Tibial nerve (tissue), 4 donors: Measurements from ENCODE around the gene ZNHIT6. TPM values are rescaled to one million over a fixed set of nuclear protein-coding genes. Genes with fewer than 3 reads are reported as not detected.

ENCODE experiments used
- DNase-seq, 2 donors: peaks; one replicate each; pipeline ENCODE4 v3.0.0-alpha.2; 2019; ENCODE audit warnings: low spot score in 2 of 2
- H3K27ac ChIP-seq, 4 donors: fragments of 200-600 bp; sonication (generic) in 3 of 4; one replicate each; pipeline ENCODE4 v1.5.1; 2017 to 2019; ENCODE audit warnings: mild to moderate bottlenecking in 1 of 4
- H3K27me3 ChIP-seq, 2 donors: fragments of 200-600 bp; sonication (generic) in 1 of 2; one replicate each; pipeline versions ENCODE4 v1.5.1 to v1.6.0; 2017 to 2019
- H3K36me3 ChIP-seq, 3 donors: fragments of 200-600 bp; sonication (generic); one replicate each; pipeline ENCODE4 v1.5.1; 2018 to 2019
- H3K4me1 ChIP-seq, 4 donors: fragments of 200-600 bp; sonication (generic) in 3 of 4; one replicate each; pipeline ENCODE4 v1.5.1; 2017 to 2019
- H3K4me3 ChIP-seq, 4 donors: fragments of 200-600 bp; sonication (generic) in 3 of 4; one replicate each; pipeline ENCODE4 v1.5.1; 2017 to 2019; ENCODE audit warnings: mild to moderate bottlenecking in 1 of 4, moderate library complexity in 1 of 4
- H3K9me3 ChIP-seq, 4 donors: fragments of 200-600 bp; sonication (generic) in 3 of 4; one replicate each; pipeline ENCODE4 v1.5.1; 2017 to 2019
- EP300 ChIP-seq, 2 donors: sonication (generic); formaldehyde crosslinking; IDR thresholded peaks; one replicate each; pipeline ENCODE4 v1.6.1; 2017; ENCODE audit warnings: antibody characterized with exemption in 2 of 2, mild to moderate bottlenecking in 1 of 2
- POLR2A ChIP-seq, 2 donors: fragments of 450-650 bp; IDR thresholded peaks; one replicate each; pipeline ENCODE4 v1.6.1; 2017; ENCODE audit warnings: antibody characterized with exemption in 2 of 2, mild to moderate bottlenecking in 2 of 2, moderate library complexity in 2 of 2
- WGBS, 2 donors: methylation state at CpG; one replicate each; pipeline ENCODE4 v1.1.5; 2018; 5-methylcytosine and 5-hydroxymethylcytosine counted together
- total RNA-seq, 4 donors: library from RNA; depleted of rRNA; stranded (reverse); fragments of >200 nt; gene quantifications; one replicate each; pipeline ENCODE4 v1.1.0, GENCODE V29; 2016
- TF ChIP-seq, protein P1 (sequence below), 5 experiments: fragments of 200-600 bp in 3 of 5; fragments of 450-650 bp in 2 of 5; sonication (generic) in 3 of 5; IDR thresholded peaks; one replicate each; pipeline ENCODE4 v1.5.1; 2016 to 2019; ENCODE audit warnings: antibody characterized with exemption in 5 of 5, mild to moderate bottlenecking in 3 of 5, moderate library complexity in 2 of 5

ZNHIT6 gene
- total RNA-seq, 4 donors from 2014 or later, result 10.4 to 22.1 (median 17.7) TPM

DNA sequence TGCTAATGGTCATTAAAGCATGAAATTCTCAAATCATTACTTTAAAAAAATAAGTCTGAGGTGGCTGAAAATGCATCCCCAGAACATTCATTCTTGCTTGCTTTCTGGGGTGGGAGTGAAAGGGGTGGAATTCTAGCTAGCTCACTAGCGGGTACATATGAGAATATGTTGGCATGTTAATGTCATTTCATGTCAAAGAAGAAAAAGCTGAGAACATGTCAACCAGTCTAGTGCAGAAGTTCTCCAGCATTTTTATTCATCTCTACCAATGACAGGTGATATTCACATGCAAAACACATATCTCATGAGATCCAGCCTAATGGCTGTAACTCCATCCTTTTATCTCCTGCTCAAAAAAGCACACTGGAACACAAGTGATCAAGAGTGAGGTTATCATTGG is 49.1 kb downstream of the ZNHIT6 start:
- DNase-seq, result no peak
- Histone ChIP-seq H3K27ac (no peak overlapping the region), H3K36me3 (peaks cover 0 to 18% (median 0%) of the 10 kb centered on the region in 3 donors), H3K27me3 (no peaks in the 10 kb centered on the region), H3K4me3 (no peak overlapping the region), H3K4me1 (no peaks in the 10 kb centered on the region), H3K9me3 (no peaks in the 10 kb centered on the region)
- 92 to 96% methylated on average over 1 of the region's 1 CpG for WGBS, 2 donors
- no peak for TF ChIP-seq EP300 (IDR thresholded peaks at IDR 0.05)
- TF ChIP-seq POLR2A (IDR thresholded peaks at IDR 0.05), result no peak
- TF ChIP-seq, protein P1, sequence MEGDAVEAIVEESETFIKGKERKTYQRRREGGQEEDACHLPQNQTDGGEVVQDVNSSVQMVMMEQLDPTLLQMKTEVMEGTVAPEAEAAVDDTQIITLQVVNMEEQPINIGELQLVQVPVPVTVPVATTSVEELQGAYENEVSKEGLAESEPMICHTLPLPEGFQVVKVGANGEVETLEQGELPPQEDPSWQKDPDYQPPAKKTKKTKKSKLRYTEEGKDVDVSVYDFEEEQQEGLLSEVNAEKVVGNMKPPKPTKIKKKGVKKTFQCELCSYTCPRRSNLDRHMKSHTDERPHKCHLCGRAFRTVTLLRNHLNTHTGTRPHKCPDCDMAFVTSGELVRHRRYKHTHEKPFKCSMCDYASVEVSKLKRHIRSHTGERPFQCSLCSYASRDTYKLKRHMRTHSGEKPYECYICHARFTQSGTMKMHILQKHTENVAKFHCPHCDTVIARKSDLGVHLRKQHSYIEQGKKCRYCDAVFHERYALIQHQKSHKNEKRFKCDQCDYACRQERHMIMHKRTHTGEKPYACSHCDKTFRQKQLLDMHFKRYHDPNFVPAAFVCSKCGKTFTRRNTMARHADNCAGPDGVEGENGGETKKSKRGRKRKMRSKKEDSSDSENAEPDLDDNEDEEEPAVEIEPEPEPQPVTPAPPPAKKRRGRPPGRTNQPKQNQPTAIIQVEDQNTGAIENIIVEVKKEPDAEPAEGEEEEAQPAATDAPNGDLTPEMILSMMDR (IDR thresholded peaks at IDR 0.05), result no peak

DNA sequence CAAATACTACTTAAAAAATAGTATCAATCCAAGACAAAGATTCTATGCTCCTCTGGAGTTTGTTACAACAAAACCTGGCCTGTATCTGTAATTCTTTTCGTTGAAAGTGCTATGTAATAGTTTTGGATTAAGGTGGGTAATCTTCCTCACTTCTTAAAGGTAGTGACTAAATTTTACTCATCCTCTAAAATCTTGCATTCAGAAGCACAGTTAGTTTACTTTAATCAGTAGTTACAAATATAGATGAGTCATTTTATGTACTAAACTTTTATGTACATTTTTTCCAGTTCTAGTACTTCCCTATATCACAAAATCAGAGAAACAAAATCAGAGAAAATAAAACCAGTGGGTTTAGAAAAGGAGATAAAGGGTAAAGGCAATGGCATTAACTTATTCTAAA is 51.3 kb downstream of the ZNHIT6 start:
- DNase-seq, result no peak
- Histone ChIP-seq H3K36me3 (peaks cover 0 to 36% (median 0%) of the 10 kb centered on the region in 3 donors), H3K4me3 (no peak overlapping the region), H3K9me3 (no peaks in the 10 kb centered on the region), H3K27me3 (no peaks in the 10 kb centered on the region), H3K27ac (no peak overlapping the region), H3K4me1 (no peaks in the 10 kb centered on the region)
- TF ChIP-seq EP300 (IDR thresholded peaks at IDR 0.05) (no peak), POLR2A (IDR thresholded peaks at IDR 0.05) (no peak)
- TF ChIP-seq, protein P1 (IDR thresholded peaks at IDR 0.05), result no peak
- WGBS, 2 donors, result 83 to 92% methylated on average over 1 of the region's 1 CpG

DNA sequence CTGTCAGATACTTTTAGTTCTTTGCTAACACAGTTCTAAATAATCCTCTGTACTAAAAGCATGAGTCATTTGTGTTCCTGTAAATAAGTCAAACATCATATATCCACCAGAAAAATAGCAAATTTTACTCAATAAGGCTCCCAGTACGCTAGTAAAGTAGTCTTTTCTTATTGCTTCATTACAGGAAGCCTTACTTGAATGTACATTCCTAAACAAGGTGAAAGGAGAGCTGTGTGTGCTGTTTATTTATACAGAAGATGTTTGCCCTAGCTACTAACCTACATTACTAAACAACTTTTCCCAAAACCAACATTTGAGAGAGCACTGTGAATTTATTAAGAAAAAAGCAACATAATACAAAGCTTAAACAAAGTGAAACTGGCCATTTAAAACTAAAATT is 52.0 kb downstream of the ZNHIT6 start:
- Histone ChIP-seq H3K27me3 (no peaks in the 10 kb centered on the region), H3K36me3 (peaks cover 0 to 43% (median 0%) of the 10 kb centered on the region in 3 donors), H3K9me3 (no peaks in the 10 kb centered on the region), H3K4me3 (no peak overlapping the region), H3K4me1 (no peaks in the 10 kb centered on the region), H3K27ac (no peak overlapping the region)
- DNase-seq, result no peak
- TF ChIP-seq EP300 (IDR thresholded peaks at IDR 0.05), result no peak
- TF ChIP-seq POLR2A (IDR thresholded peaks at IDR 0.05), result no peak
- TF ChIP-seq, protein P1 (IDR thresholded peaks at IDR 0.05), result no peak
- WGBS, 2 donors, result 68 to 74% methylated on average over 1 of the region's 1 CpG

DNA sequence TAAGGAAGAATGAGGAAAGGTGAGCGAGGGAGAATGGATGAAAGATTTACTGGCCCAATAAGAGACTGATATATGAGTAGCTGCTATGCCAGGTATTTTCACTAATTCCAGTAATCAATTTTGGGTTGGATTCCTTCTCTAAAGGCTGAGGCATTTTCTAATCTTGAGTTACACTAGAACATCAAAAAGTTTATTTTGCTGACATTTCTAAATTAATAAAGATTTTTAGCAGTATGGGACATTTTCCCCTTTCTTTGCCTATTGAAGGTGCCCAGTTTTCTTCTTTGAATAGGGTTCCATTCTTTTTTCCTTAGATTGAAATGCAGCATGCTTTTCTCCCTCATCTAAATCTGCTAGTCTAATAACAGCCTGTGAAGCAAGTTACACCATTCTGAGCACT is 52.9 kb downstream of the ZNHIT6 start:
- no peak overlapping the region for H3K27ac ChIP-seq
- no peaks in the 10 kb centered on the region for H3K4me1 ChIP-seq
- H3K27me3 ChIP-seq, result no peaks in the 10 kb centered on the region
- 90 to 94% methylated on average over 1 of the region's 1 CpG for WGBS, 2 donors
- DNase-seq, result no peak
- TF ChIP-seq EP300 (IDR thresholded peaks at IDR 0.05) (no peak), POLR2A (IDR thresholded peaks at IDR 0.05) (no peak)
- TF ChIP-seq, protein P1 (IDR thresholded peaks at IDR 0.05), result no peak
- H3K4me3 ChIP-seq, result no peak overlapping the region
- H3K36me3 ChIP-seq, result peaks cover 0 to 52% (median 0%) of the 10 kb centered on the region in 3 donors
- H3K9me3 ChIP-seq, result no peaks in the 10 kb centered on the region

DNA sequence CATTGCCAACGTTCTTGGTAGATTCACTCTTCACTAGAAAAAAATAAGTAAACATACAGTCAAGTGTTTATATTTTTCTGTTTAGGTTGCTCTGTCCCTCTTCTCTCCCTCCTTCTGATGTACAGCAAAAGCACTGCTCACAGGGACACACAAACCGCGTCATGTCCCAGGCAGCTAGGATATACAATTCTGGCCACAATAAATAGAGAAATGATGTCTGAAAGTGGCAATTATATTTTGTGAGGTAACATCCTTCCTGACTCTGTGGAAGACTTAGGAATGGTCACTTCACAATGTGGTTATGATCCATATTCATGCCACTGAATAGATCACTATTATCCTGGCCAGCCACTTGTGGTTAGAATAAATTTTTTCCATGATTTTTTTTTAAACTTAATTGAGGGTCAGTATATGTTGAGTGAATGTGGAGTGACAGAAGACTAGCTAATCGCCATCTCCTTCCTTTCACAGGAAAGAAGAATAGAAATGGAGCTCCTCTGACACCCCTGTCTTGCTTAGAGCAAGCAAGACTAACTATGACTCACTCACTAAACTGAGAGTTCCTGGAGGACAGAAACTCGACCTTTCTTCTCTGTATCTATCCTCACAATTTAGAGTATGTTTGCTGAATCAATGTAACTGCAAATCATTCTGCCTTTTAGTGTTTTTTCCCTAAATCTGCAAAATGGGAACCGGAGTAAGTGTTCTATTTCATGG is 54.0 kb downstream of the ZNHIT6 start:
- WGBS, 2 donors, result 82 to 85% methylated on average over 6 of the region's 6 CpGs
- no peak overlapping the region for H3K4me3 ChIP-seq
- H3K27ac ChIP-seq, result no peak overlapping the region
- no peak for DNase-seq
- no peak for TF ChIP-seq EP300 (IDR thresholded peaks at IDR 0.05)
- TF ChIP-seq POLR2A (IDR thresholded peaks at IDR 0.05), result no peak
- TF ChIP-seq, protein P1 (IDR thresholded peaks at IDR 0.05), result no peak
- H3K4me1 ChIP-seq, result no peaks in the 10 kb centered on the region
- no peaks in the 10 kb centered on the region for H3K27me3 ChIP-seq
- H3K36me3 ChIP-seq, result peaks cover 0 to 63% (median 0%) of the 10 kb centered on the region in 3 donors
- H3K9me3 ChIP-seq, result peaks cover 0 to 2% (median under 1%) of the 10 kb centered on the region in 4 donors
